A673 (cell line): ENCODE measurements around the gene TMPRSS7. TPM values are rescaled to one million over a fixed set of nuclear protein-coding genes. Genes with fewer than 3 reads are reported as not detected.

Experiments
- Bru-seq: library from RNA; stranded (reverse); fragments of 400-500 nt; gene quantifications from one replicate; lab custom pipeline; 2021; lab: Mats Ljungman, UMichigan
- BruChase-seq, 2 experiments: library from RNA; stranded (reverse); fragments of 400-500 nt; gene quantifications; one replicate each; lab custom pipeline; 2021; lab: Mats Ljungman, UMichigan
- BruUV-seq: library from RNA; stranded (reverse); fragments of 400-500 nt; replicated peaks from 2 replicates; lab custom pipeline; 2021; lab: Mats Ljungman, UMichigan
- CTCF ChIA-PET: fragments of 300-600 bp; sonication (Branson Sonifier 250); formaldehyde crosslinking; loops from one replicate; lab custom pipeline; 2022; ENCODE audit warnings: antibody characterized with exemption; lab: Charles Lee
- POLR2A ChIA-PET: fragments of 300-600 bp; sonication (Branson Sonifier 250); formaldehyde crosslinking; loops from one replicate; lab custom pipeline; 2022; ENCODE audit warnings: antibody characterized with exemption; ENCODE audit not compliant: low non-redundant PET; lab: Charles Lee
- DNase-seq: peaks from one replicate; pipeline ENCODE4 v3.0.0-alpha.2; 2015; ENCODE audit warnings: low spot score
- H3K27ac ChIP-seq: fragments of 200-600 bp; sonication (generic); 2 replicates; pipeline ENCODE4 v1.5.1; 2016; ENCODE audit warnings: mixed run types, low read depth, mild to moderate bottlenecking, mixed read lengths, antibody characterized with exemption, low read length; ENCODE audit not compliant: poor library complexity, severe bottlenecking
- H3K27me3 ChIP-seq: fragments of 200-600 bp; sonication (generic); replicated peaks from 2 replicates; pipeline ENCODE4 v1.6.1; 2017; ENCODE audit warnings: mixed run types, low read depth, mild to moderate bottlenecking, mixed read lengths, antibody characterized with exemption, low read length; ENCODE audit not compliant: insufficient read depth, poor library complexity
- H3K36me3 ChIP-seq: fragments of 200-600 bp; sonication (generic); 2 replicates; pipeline ENCODE4 v1.6.1; 2016; ENCODE audit warnings: mixed run types, mild to moderate bottlenecking, mixed read lengths, antibody characterized with exemption, low read length; ENCODE audit not compliant: insufficient read depth, poor library complexity, severe bottlenecking
- H3K4me1 ChIP-seq: fragments of 200-600 bp; sonication (generic); 2 replicates; pipeline ENCODE4 v1.6.1; 2017; ENCODE audit warnings: mixed run types, mild to moderate bottlenecking, mixed read lengths, antibody characterized with exemption, low read length; ENCODE audit not compliant: insufficient read depth, poor library complexity, severe bottlenecking
- H3K4me3 ChIP-seq: fragments of 200-600 bp; sonication (generic); 2 replicates; pipeline ENCODE4 v1.5.1; 2016; ENCODE audit warnings: low read depth, mixed run types, mild to moderate bottlenecking, mixed read lengths, low read length; ENCODE audit not compliant: poor library complexity, severe bottlenecking
- H3K9me3 ChIP-seq: fragments of 200-600 bp; sonication (generic); 2 replicates; pipeline ENCODE4 v1.6.1; 2016; ENCODE audit warnings: mixed run types, low read depth, mild to moderate bottlenecking, mixed read lengths, antibody characterized with exemption, low read length; ENCODE audit not compliant: poor library complexity, severe bottlenecking
- EZH2 ChIP-seq: fragments of 200-600 bp; sonication (generic); IDR thresholded peaks from 2 replicates; pipeline ENCODE4 v1.6.1; 2017; ENCODE audit warnings: borderline replicate concordance, low read depth, mild to moderate bottlenecking, mixed read lengths, antibody characterized with exemption, low read length; ENCODE audit not compliant: poor library complexity, severe bottlenecking
- intact Hi-C: fragments of 100-400 bp; cut with micrococcal nuclease; formaldehyde crosslinking; loops from one replicate; pipeline ENCODE4 v1.10.0; 2022; ENCODE audit not compliant: unreplicated experiment
- long read RNA-seq: library from polyadenylated mRNA; stranded (forward); transcript quantifications from one replicate; pipeline ENCODE4 v2.0.0, GENCODE V29; 2022
- total RNA-seq: library from RNA; stranded (reverse); gene quantifications from 2 replicates; pipeline ENCODE4 v1.2.3, GENCODE V29; 2021
- TF ChIP-seq, protein P1 (sequence below): fragments of 300-800, 200-600 bp; sonication (generic); conservative IDR thresholded peaks from 2 replicates; pipeline ENCODE4 v1.5.1; 2017; ENCODE audit warnings: low read depth, mild to moderate bottlenecking, antibody characterized with exemption, low read length, moderate library complexity, mixed read lengths

TMPRSS7 gene, protein sequence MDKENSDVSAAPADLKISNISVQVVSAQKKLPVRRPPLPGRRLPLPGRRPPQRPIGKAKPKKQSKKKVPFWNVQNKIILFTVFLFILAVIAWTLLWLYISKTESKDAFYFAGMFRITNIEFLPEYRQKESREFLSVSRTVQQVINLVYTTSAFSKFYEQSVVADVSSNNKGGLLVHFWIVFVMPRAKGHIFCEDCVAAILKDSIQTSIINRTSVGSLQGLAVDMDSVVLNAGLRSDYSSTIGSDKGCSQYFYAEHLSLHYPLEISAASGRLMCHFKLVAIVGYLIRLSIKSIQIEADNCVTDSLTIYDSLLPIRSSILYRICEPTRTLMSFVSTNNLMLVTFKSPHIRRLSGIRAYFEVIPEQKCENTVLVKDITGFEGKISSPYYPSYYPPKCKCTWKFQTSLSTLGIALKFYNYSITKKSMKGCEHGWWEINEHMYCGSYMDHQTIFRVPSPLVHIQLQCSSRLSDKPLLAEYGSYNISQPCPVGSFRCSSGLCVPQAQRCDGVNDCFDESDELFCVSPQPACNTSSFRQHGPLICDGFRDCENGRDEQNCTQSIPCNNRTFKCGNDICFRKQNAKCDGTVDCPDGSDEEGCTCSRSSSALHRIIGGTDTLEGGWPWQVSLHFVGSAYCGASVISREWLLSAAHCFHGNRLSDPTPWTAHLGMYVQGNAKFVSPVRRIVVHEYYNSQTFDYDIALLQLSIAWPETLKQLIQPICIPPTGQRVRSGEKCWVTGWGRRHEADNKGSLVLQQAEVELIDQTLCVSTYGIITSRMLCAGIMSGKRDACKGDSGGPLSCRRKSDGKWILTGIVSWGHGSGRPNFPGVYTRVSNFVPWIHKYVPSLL
- total RNA-seq (not detected in 2 replicates), Bru-seq, nascent RNA (not detected), BruChase-seq, experiment 1, labeled RNA remaining after a 2-hour chase (not detected), BruChase-seq, experiment 2, labeled RNA remaining after a 6-hour chase (not detected)
- long read RNA-seq: 0 reads

DNA sequence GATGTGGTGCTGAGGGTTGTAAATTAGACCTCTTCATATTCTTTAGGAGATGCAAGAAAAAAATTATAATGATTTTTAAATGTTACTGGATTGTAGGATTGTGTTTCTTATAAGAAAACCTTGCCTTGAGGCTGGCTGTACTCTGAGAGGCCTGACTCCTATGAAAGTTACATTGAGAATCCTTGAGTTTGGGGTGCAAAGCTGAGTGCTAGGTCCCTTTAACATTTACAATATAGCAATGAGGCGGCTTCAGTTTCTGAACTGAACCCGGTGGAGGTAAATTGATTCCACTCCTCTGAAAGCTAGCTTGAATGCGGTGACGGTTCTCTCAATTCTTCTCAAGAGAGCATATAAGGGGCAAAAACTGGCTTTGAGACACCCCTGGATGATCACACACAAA is at the start of gene TMPRSS7:
Gene TMPRSS7 (plus strand): TSS at position 301 of the 400 bp plus-strand sequence. CDS start 110 bp downstream, outside the sequence.
- ChIA-PET CTCF (no interaction called here), POLR2A (no interaction called here)
- Histone ChIP-seq H3K9me3 (no peaks in the 10 kb centered on the region), H3K4me1 (no peaks in the 10 kb centered on the region), H3K36me3 (no peaks in the 10 kb centered on the region), H3K4me3 (no peak within 1 kb of the TSS), H3K27ac (no peak within 1 kb of the TSS), H3K27me3 (no peaks in the 10 kb centered on the region)
- no peak for DNase-seq
- BruUV-seq: no TSS peak
- TF ChIP-seq, protein P1, sequence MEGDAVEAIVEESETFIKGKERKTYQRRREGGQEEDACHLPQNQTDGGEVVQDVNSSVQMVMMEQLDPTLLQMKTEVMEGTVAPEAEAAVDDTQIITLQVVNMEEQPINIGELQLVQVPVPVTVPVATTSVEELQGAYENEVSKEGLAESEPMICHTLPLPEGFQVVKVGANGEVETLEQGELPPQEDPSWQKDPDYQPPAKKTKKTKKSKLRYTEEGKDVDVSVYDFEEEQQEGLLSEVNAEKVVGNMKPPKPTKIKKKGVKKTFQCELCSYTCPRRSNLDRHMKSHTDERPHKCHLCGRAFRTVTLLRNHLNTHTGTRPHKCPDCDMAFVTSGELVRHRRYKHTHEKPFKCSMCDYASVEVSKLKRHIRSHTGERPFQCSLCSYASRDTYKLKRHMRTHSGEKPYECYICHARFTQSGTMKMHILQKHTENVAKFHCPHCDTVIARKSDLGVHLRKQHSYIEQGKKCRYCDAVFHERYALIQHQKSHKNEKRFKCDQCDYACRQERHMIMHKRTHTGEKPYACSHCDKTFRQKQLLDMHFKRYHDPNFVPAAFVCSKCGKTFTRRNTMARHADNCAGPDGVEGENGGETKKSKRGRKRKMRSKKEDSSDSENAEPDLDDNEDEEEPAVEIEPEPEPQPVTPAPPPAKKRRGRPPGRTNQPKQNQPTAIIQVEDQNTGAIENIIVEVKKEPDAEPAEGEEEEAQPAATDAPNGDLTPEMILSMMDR: no peak
- no peak for TF ChIP-seq EZH2
- intact Hi-C loops: no loop called here

DNA sequence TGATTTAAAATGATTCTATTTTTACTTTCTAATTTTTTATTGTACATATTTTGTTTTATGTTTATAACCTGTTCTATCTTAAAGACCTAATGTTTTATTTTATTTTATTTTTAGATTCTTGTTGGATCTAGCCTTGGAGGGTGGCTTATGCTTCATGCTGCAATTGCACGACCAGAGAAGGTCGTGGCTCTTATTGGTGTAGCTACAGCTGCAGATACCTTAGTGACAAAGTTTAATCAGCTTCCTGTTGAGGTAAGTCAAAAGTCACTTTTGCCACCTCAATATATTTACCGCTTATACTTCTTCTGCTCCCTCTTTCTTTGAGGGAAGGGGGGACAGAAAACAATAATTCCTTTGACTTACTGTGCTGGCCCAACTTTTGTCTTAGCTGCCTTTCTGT is 47.7 kb upstream of the TMPRSS7 start:
- H3K4me3 ChIP-seq: no peak overlapping the region
- intact Hi-C loops: no loop called here
- CTCF ChIA-PET: interaction anchor here (1.1 kb wide), 1 partner anchor 27 kb away, joined by 4 read pairs; no protein-coding TSS in a partner anchor
- POLR2A ChIA-PET: no interaction called here
- H3K27me3 ChIP-seq: no peaks in the 10 kb centered on the region
- no peak for DNase-seq
- H3K36me3 ChIP-seq: peaks cover 36% of the 10 kb centered on the region
- H3K4me1 ChIP-seq: no peaks in the 10 kb centered on the region
- H3K27ac ChIP-seq: no peak overlapping the region
- no peaks in the 10 kb centered on the region for H3K9me3 ChIP-seq
- BruUV-seq: no TSS peak
- TF ChIP-seq, protein P1: no peak
- TF ChIP-seq EZH2: no peak

DNA sequence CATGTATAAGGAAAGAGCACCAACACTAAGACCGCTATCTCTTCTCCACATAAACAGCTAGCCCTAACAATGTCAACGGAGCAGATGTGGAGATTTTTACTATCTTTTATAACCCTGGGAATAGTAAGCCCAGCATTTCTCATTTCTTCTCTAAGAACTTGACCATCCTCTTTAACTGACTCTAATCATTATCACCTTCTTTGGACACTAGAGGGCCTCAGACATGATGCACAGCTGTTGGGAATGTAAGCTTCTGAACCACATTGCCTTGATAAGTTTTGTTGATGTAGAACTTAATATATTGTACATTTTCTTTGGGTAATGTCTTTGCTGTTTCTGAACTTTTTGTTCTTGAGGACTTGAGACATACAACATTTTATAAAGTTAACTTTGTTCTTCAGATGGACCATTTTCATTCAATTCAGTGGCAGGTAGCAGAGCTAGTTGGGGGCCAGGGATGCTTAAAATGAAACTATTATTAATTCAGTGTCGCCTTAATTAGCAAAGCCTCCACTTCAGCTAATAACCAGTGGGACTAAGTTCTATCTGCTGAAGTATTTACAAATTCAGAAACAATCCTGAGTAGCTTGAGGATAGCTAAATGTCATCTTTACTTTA is 45.4 kb upstream of the TMPRSS7 start:
- no peaks in the 10 kb centered on the region for H3K4me1 ChIP-seq
- ChIA-PET POLR2A (interaction anchor here (0.7 kb wide), 1 partner anchor 1699 kb away, joined by 3 read pairs; no protein-coding TSS in a partner anchor), CTCF (interaction anchor here (0.6 to 1.5 kb wide), 9 partner anchors 9 to 312 kb away, joined by 3 to 24 read pairs (median 3); no protein-coding TSS in a partner anchor)
- no peaks in the 10 kb centered on the region for H3K9me3 ChIP-seq
- DNase-seq: peak; percentile 71
- H3K4me3 ChIP-seq: no peak overlapping the region
- H3K36me3 ChIP-seq: peaks cover 36% of the 10 kb centered on the region
- intact Hi-C loops: loop anchor here (1.0 to 2.0 kb wide), 2 partner anchors 24 to 54 kb away; no protein-coding TSS in a partner anchor
- no peak overlapping the region for H3K27ac ChIP-seq
- no peak for TF ChIP-seq EZH2
- TF ChIP-seq, protein P1: peak; percentile 83
- BruUV-seq: no TSS peak
- H3K27me3 ChIP-seq: no peaks in the 10 kb centered on the region
